Urothelium cell line (cell line): ENCODE measurements around the gene GJC2.
A peak's percentile ranks its signal among the peaks of the same experiment; 100 is the strongest.

Source experiments
- DNase-seq: peaks from one replicate; pipeline ENCODE4 v3.0.0; 2011; ENCODE audit warnings: low spot score, mixed read lengths
- FAIRE-seq: peaks from 2 replicates; lab custom pipeline; 2011; peaks lifted over from hg19 to GRCh38; lab: Jason Lieb, UNC

GJC2 gene

GRCh38 chr1:228156515-228156881 lies 6.8 kb downstream of the GJC2 start:
- FAIRE-seq (no peak), DNase-seq (no peak)

GRCh38 chr1:228156941-228157728 lies 7.4 kb downstream of the GJC2 start:
- FAIRE-seq (no peak), DNase-seq (no peak)

GRCh38 chr1:228157729-228158126 lies 8.0 kb downstream of the GJC2 start:
- DNase-seq (no peak), FAIRE-seq (peak; percentile 30)

- DNase-seq (no peak), FAIRE-seq (no peak)
Observed at GRCh38 chr1:228158151-228159007, 8.6 kb downstream of the GJC2 start.

GRCh38 chr1:228159008-228159665 lies 9.4 kb downstream of the GJC2 start:
- DNase-seq = no peak
- no peak for FAIRE-seq

GRCh38 chr1:228160201-228160761 lies 10.6 kb downstream of the GJC2 start:
- FAIRE-seq (no peak), DNase-seq (no peak)

- no peak for DNase-seq
- FAIRE-seq = no peak
Observed at GRCh38 chr1:228161362-228161761, 11.6 kb downstream of the GJC2 start.

- FAIRE-seq (no peak), DNase-seq (no peak)
Observed at GRCh38 chr1:228161866-228162265, 12.1 kb downstream of the GJC2 start.

- peak; percentile 25 for DNase-seq
- peak; percentile 46 for FAIRE-seq
Observed at GRCh38 chr1:228162286-228163006, 12.7 kb downstream of the GJC2 start.

- no peak for FAIRE-seq
- DNase-seq = peak; percentile 52
Observed at GRCh38 chr1:228163007-228163753, 13.4 kb downstream of the GJC2 start.

GRCh38 chr1:228163776-228164519 lies 14.2 kb downstream of the GJC2 start:
- DNase-seq (no peak), FAIRE-seq (no peak)

GRCh38 chr1:228164561-228165371 lies 15.0 kb downstream of the GJC2 start:
- no peak for FAIRE-seq

GRCh38 chr1:228165372-228166169 lies 15.8 kb downstream of the GJC2 start, which contains the start of gene IBA57:
Gene IBA57 (plus strand): TSS chr1:228165804. CDS start chr1:228165817, 13 bp downstream.
- FAIRE-seq = peak; percentile 99

More at GRCh38 chr1:228164561-228165371, 15.0 kb downstream of the GJC2 start:
- no peak for DNase-seq

GRCh38 chr1:228166170-228166936 lies 16.6 kb downstream of the GJC2 start:
- no peak for FAIRE-seq
- peak; percentile 52 for DNase-seq

More at GRCh38 chr1:228165372-228166169, 15.8 kb downstream of the GJC2 start, which contains the start of gene IBA57:
- peak; percentile 99 for DNase-seq

- FAIRE-seq (no peak), DNase-seq (no peak)
Observed at GRCh38 chr1:228168563-228169270, 19.0 kb downstream of the GJC2 start.

- no peak for DNase-seq
- no peak for FAIRE-seq
Observed at GRCh38 chr1:228169345-228169744, 19.6 kb downstream of the GJC2 start.
